HG03354 (cell line): ENCODE measurements around the gene TMPRSS11A.

Source experiments
- ATAC-seq: cut with Tn5 transposase; IDR thresholded peaks from one replicate; pipeline ENCODE4 v1.9.1; 2021; ENCODE audit warnings: mild to moderate bottlenecking; ENCODE audit not compliant: unreplicated experiment, poor library complexity, severe bottlenecking

TMPRSS11A gene, protein sequence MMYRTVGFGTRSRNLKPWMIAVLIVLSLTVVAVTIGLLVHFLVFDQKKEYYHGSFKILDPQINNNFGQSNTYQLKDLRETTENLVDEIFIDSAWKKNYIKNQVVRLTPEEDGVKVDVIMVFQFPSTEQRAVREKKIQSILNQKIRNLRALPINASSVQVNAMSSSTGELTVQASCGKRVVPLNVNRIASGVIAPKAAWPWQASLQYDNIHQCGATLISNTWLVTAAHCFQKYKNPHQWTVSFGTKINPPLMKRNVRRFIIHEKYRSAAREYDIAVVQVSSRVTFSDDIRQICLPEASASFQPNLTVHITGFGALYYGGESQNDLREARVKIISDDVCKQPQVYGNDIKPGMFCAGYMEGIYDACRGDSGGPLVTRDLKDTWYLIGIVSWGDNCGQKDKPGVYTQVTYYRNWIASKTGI

DNA sequence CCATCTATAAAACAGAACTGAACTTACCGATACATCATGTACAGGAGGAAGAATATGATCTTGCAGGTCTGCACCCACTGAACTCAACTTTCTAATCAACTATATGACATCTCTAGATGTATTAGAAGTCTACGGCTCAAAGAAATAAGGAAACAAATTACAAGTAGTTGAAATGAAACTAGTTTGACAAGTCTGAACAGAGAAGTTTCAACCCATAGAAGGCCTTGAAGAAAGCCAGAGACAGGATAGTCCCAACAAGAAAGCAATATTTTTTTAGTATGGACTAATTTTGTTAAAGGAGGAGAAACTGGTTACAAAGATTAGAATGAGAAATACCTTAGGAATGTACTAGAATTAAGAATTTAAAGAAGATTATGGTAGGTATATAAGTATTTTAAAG is at the start of gene TMPRSS11A:
TSS of gene TMPRSS11A (minus strand) at position 138 of the 400 bp plus-strand sequence. CDS start at position 38, 100 bp downstream.
- no peak for ATAC-seq

DNA sequence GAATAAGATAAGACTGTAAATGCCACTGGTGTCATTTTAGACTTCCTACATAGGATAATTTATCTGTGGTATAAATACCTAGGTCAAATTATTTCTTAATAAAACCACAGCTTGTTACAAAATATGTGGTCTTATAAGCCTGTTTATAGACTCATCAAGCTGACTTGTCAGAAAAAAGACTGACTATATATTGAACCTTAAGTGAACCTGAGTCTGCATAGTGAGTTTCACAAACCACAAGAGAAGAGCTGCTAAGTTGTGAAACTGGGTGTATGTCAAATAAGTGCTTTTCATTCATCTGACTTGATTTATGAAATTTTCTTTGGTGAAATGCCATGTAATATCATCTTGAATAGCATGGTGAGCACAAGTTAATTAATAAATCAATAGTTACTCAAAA is 48.4 kb upstream of the TMPRSS11A start:
- ATAC-seq: no peak

DNA sequence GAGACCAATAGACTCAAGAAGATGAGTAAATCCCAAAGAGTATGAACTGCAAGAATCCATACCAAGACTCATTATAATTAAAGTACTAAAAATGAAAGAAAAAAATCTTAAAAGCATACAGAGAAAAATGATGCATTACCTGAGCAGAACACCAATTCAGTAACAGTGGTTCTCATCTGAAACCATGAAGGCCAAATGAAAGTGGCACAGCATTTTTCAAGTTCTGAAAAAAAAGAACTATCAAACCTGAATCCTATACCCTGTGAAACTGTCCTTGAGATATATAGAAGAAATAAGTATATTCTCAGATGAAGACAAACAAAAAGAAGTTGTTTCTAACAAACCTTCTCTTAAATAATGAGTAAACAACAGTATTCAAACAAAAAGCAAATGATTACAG is 39.6 kb upstream of the TMPRSS11A start:
- ATAC-seq: no peak

DNA sequence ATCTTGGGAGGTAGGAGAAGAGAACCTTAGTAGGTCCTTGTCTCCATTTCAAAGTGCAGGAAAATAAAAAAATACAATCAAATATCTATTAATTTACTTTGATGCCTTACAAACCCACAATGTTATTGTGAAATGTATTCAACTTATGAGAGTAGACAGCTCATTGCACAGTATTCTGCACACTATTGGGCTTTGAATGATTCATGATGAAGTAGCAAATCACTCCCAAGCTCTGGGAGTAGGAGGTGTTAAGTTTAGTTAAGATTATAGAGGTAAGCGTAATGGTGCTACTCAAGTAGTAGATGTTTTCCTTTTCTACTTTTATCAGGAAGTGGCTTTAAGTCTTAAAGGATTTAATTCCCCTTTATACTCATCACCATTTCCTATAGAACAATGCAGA is 32.8 kb upstream of the TMPRSS11A start:
- ATAC-seq: no peak

DNA sequence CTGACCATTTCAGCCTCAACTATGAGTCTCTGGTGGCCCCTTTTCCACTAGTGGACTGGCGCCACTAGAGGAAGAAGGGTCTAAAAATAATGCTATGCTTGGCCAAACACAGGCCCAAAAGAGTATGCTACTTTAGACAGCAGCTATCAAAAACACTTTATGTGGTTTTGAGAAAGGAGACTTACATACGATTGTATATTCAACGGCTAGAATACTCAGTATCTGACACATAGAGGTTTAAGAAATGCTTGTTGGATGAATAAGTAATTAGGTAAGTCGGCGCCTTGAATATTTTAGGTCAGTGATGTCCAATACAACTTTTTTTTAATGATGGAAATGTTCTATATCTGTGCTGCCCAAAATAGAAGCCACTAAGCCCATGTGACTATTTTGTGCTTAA is 25.7 kb upstream of the TMPRSS11A start:
- ATAC-seq: no peak

DNA sequence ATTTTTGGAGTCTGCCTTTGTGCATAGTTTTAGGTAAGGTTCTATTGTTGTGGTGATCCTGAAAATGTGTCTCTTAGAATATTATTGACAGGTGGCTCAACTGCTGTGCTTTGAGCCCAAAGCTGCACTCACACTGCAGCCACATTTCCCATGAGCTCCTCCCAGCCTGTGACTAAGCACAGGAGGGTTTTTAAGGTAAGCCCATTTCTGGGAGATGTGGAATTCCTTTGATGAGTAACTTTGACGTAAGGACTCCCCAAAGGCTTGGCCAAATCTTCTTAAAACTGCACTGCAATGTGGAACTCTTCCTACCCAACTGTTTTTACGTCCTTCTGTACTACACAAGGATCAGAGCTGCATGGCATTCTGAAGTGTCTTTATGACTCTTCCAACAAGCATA is 20.0 kb upstream of the TMPRSS11A start:
- ATAC-seq: no peak

DNA sequence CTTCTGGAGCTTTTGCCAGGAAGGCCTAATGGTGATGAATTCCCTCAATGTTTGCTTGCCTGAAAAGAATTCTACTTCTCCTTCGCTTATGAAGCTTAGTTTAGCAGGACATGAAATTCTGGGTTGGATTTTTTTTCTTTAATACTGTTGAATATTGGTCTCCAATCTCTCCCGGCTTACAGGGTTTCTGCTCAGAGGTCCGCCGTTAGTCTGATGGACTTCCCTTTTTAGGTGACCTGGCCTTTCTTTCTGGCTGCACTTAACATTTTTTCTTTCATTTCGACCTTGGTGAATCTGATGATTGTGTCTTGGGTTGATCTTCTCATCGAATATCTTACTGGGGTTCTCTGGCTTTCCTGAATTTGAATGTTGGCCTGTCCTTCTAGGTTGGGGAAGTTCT is 17.2 kb upstream of the TMPRSS11A start:
- ATAC-seq: no peak

DNA sequence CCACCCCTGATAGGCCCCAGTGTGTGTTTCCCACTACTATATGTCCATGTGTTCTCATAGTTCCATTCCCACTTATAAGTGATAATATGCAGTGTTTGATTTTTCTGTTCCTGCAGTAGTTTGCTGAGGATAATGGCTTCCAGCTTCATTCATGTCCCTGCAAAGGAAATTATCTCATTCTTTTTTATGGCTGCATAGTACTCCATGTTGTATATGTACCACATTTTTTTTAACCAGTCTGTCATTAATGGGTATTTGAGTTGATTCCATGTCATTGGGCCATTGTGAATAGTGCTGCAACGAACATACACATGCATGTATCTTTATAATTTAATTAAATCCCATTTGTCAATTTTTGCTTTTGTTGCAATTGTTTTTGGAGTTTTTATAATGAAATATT is 10.3 kb upstream of the TMPRSS11A start:
- ATAC-seq: no peak

DNA sequence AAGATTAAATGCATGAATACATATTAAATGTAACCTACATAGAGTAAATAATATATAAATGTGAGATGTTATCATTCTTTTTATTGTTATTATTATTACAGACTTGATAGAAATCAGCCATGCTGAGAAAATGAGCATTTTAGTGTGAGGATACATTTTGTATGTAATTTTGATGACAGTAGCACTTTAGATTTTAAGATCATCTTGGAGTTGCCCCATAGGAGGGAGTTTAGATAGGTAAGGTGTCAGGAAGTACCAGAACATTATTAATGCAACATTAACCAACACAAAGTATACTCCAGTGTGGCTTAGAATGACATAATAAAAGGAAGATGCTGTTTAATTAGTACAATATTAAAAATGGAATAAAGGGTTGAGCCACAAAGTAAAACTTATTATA is 8.4 kb downstream of the TMPRSS11A start:
- ATAC-seq: no peak

DNA sequence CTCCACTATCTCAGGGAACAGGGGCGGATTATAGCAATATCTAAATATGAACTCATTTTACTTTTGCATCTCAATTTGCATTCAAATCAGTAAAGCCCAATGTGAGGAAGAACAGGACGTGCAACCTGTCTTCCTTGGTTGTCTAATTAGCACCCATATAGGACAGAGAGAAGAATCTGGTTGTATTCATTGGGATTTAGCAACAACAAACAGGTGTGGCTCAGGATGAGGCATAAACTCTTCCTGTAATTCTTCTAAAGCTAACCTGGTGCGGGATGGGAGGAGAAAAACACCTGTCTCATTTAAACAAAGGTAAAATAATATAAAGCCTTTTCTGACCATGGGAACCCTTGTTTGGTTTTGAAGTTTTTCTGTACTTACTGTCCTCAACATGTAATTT is 22.2 kb downstream of the TMPRSS11A start:
- ATAC-seq: no peak

DNA sequence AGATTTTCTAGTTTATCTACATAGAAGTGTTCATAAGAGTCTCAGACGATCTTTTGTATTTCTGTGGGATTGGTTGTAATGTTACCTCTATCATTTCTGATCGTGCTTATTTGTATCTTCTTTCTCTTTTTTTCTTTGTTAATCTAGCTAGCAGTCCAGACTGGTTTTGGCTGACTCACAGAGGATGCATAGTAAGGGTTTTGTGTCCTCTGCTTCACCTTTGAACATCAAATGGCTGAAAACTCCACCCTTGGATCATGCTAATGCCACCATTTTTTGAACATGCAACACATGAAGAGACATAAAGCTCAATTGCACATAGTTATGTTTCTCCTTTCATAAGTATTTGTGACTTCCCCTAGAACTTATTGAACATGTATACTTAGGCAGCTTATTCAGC is 22.8 kb downstream of the TMPRSS11A start:
- no peak for ATAC-seq

DNA sequence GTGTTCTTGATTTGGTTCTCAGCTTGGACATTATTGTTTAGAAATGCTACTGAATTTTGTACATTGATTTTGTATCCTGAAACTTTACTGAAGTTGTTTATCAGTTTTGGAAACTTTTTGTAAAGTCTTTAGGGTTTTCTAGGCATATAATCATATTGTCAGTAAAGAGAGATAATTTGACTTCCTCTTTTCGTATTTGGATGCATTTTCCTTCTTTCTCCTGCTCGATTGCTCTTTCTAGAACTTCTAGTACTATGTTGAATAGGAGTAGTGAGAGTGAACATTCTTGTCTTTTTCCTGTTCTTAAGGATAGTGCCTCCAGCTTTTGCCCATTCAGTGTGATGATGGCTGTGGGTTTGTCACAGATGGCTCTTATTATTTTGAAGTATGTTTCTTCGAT is 24.1 kb downstream of the TMPRSS11A start:
- ATAC-seq: no peak

DNA sequence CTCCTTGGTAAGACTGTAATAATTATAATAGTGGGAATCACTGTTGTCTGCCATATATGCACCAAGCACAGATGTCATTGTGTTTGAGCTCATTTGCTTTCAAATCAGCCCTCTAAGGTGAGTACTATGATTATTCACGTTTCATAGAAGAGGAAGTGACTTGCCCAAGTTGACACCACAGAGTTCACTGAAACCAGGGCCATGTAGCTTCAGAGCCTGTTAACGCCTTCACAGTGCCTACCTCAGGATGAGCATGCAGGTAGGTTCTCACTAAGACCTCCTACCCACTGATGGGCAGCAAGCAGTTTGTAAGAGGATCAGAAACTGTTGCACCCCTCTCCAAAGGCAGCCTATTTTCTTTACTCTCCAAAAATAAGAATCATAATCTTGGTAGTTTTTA is 27.4 kb downstream of the TMPRSS11A start:
- ATAC-seq: no peak

DNA sequence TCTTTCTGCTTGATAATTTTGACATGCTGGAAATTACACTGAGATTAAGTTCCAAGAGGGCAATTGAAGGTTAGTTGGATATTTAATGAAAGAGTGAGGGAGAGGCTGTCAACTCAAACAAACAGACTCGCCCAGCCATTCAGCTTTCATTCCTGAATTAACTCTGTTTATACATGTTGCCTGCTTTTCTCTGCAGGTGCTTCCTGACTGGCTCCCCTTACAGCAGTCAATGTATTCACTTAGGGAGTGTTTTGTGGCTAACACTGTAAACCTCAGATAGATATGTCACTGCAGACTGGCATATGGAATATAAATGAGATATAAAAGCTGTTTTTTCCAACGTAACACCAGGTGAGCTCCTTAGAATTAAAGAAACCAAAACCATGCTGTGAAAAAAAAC is 28.7 kb downstream of the TMPRSS11A start:
- no peak for ATAC-seq

DNA sequence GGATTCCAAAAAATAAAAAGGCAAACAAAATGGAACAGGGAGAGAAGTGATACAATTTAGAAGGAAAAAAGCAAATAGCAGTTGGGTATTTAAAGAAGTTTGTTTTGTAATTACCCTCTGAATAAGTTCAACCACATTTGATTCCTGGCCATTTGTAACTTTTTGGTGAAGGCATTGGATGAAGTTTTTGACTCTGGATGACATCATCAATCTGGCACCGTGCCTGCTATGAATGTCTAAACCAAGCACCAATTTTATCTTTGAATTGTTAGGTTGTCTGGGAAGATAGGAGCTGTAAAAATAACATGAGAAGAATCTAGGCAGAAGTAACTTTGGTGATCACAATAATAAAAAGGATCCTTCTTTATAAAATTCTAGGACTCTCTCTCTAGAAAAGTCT is 29.5 kb downstream of the TMPRSS11A start:
- ATAC-seq: no peak

DNA sequence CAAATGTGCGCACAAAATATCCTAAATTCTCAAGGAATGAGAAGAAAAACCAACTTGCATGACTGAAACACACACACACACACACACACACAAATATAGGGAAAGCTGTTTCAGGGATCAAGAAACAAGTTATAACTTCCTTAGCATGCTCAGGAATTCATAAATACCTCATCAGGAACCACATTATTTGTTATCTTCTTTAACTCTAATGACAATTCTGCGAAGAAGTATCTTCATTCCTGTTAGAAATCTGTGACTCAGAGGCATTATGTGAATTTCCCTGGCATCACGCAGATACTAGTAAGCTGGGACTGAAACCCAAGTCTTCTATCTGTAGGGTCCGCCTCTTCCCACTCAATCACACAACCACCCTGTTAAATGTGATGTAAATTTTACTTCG is 30.3 kb downstream of the TMPRSS11A start:
- no peak for ATAC-seq

DNA sequence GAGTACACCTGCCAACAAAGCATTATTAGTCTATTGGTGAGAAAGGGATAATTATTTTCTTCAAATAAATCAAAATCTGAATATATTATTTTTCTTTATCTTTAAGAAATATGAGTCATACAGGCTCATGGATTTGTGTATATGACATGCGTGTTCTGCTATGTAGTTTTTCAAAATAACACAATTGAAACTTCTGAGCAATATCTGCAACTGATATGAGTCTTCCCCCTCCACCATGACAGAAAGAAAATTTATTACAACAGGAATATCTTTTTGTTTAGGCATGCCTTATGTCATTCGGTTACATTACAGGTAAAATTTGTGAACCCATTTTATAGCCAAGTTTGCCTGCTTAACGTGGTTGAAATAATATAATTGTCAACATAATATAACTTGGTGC is 32.0 kb downstream of the TMPRSS11A start:
- no peak for ATAC-seq

DNA sequence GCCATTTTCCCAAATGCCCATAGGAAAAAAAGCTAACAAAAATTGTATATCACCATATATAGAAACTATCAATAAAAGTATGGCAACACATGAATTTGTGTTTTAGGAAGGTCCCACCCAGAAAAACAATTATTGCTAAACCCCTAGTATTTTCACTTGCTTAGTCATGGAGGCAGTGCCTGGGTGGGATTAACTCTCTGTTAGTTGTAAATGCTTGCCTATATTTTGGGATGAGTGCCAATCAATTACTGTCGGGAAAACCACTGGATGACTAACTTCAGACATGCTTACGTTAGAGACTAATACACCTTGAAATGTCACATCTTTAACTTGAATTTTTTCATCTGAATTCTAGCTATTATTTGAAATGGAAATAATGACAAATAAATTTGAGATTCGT is 33.9 kb downstream of the TMPRSS11A start:
- ATAC-seq: no peak

DNA sequence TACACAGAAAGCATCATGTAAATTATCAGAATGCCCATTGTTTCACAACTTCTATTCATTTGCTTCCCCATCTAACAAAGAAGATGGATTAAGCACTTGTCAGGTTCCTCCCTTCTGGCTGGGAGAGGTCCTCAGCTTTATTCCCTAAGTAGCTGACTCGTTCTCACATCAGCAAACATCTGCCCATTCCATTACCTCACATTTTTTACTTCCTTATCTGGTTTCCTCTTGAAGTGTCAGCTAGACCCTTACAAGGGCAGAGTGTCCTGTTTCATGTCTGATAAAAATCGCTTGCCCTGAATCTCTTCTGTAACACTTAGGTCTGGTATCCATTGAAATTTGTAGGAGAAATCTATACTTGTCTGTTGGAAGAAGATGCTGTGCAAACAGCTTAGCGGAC is 34.7 kb downstream of the TMPRSS11A start:
- ATAC-seq: no peak

DNA sequence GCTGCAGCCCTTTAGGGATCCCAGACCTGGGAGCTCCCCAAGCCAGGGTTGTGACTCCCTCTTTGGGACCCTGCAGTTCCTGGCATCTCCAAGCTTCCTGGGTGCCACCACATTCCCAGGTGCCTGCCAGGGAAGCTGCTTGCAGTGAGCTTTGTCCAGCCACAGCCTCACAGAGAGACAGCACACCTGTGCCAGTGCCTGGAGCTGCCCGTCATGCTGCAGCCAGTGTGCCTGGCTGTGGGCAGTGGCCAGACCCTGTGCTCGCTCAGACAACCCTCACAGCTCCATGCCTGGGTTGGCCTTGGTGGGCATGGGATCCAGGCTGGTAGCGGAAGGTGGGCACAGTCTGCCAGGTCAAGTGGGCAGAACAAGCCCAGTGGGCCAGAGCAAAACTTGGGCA is 36.0 kb downstream of the TMPRSS11A start:
- no peak for ATAC-seq

DNA sequence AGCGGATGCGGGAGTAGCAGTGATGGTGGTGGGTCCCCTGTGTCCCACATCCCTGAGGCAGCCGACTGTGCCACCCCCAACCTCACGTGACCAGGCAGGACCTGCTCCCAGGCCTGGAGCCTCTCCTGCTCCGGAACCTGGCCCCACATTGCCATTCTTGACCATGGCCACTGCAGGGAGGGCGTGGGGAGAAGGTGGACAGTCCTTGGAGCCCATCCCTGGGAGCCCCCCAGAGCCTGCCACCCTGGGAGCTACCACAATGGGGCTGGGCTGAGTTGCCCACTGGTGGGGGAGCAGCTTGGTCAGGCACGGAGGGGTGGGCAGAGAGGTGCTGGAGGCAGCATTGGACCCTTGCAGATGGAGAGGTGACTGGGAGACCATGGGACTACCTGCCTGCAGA is 36.8 kb downstream of the TMPRSS11A start:
- no peak for ATAC-seq

DNA sequence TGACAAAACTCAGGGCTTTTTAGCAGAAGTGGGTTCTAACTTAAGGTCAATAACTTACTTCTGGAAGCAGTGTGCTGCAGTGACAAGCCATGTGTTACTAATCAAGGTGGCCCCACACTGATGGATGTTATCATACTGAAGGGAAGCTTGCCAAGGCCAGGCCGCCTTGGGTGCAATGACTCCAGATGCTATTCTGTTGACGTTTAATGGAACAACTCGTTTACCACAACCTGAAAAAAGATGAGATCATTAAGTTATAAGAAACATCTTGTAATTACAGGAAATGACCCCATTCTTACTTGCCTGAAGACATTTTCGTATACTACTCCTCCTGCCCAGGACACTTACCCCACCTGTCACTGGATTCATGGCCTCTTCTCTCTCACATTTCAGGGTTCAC is 40.6 kb downstream of the TMPRSS11A start:
- no peak for ATAC-seq
